ENCODE results near the gene TRIM17. TPM values are rescaled to one million over a fixed set of nuclear protein-coding genes. Genes with fewer than 3 reads are reported as not detected.
A peak's percentile ranks its signal among the peaks of the same experiment; 100 is the strongest.

Gene TRIM17
- polyA plus RNA-seq, 4 donors, result 0.48 to 0.59 TPM; not detected in 2

DNA sequence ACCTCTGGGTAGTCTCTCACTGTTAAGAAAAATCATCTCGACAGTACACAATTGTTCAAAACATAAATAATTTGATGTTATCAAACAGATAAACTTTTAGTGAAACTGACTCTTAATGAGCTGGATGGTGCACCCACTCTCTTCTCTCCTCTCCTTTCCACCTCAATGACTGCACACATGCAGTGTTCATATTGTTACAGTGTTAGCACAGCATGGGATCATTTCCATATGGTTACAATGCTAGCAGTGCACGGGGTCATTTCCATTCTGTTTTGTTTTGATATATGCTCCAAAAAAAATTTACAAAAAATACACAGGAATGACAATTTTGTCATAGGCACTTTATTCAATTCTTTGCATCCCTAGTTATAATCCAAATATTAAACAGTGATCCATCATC lies 44.2 kb upstream of the TRIM17 start:
- no peaks in the 10 kb centered on the region for H3K9me3 ChIP-seq (ENCODE audit: control insufficient read depth in 2 of 2, insufficient read depth in 1 of 2, low read depth in 1 of 2, low read length in 1 of 2)
- peaks cover 0 to 47% (median 6%) of the 10 kb centered on the region in 3 donors for H3K27me3 ChIP-seq (ENCODE audit: control insufficient read depth in 3 of 3, insufficient read depth in 3 of 3, low read length in 3 of 3)
- WGBS, 3 donors, result 80 to 87% (median 82%) methylated on average over 2 of the region's 2 CpGs
- DNase-seq (no peak), FAIRE-seq (no peak)
- H3K4me1 ChIP-seq (ENCODE audit: control insufficient read depth in 3 of 3, insufficient read depth in 2 of 3, low read depth in 1 of 3, low read length in 2 of 3), result peaks cover 0 to 17% (median 0%) of the 10 kb centered on the region in 3 donors
- H3K36me3 ChIP-seq (ENCODE audit: control insufficient read depth in 3 of 3, insufficient read depth in 2 of 3, low read depth in 1 of 3, low read length in 3 of 3), result no peaks in the 10 kb centered on the region
- no peak overlapping the region for H3K27ac ChIP-seq (ENCODE audit: low read depth in 1 of 3, low read length in 2 of 3)
- no peak overlapping the region for H3K4me3 ChIP-seq (ENCODE audit: low read depth in 1 of 3, low read length in 3 of 3)

DNA sequence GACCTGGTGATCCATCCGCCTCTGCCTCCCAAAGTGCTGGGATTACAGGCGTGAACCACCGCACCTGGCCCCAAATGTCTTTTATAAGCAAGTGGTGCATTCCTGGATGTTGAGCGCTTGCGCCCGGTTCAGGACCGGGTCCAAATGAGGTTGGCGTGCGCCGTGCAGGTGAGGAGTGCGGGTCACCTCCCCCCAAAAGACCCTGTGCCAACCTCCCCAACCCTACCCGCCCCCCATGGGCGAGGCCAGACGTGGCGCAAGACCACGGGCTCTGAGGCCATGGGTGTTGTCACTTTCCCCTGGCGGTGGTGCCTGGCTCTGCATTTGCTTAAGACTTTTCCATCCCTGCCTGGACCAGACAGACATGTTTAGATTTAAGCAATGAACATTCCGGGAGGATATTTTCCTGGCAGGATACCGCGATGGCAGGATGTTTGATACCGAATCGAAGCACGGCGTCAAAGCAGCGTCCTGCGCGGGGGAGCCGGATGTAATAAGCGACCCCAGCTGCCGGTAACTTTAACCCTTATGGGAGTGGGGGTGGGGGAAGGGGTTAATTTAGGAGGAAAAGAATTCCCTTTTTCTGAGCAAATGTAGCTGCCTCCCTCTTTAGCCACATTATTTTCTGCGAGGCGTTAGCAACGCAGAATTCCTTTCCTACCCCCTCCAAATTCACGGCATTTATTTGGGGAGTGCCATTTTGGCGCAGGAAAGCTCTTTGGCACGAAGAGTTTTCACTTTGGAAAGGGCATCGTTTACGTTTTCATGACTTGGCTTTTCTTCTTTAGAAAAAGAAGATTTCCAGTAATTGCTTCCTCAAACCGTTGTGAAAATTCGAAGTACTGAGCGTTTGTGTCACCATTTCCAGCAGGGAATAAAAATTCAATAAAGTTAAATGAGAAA lies 42.7 kb upstream of the TRIM17 start:
- Histone ChIP-seq H3K9me3 (ENCODE audit: control insufficient read depth in 2 of 2, insufficient read depth in 1 of 2, low read depth in 1 of 2, low read length in 1 of 2) (no peaks in the 10 kb centered on the region), H3K4me1 (ENCODE audit: control insufficient read depth in 3 of 3, insufficient read depth in 2 of 3, low read depth in 1 of 3, low read length in 2 of 3) (peaks cover 0 to 17% (median 0%) of the 10 kb centered on the region in 3 donors), H3K36me3 (ENCODE audit: control insufficient read depth in 3 of 3, insufficient read depth in 2 of 3, low read depth in 1 of 3, low read length in 3 of 3) (peaks cover 0 to 3% (median 0%) of the 10 kb centered on the region in 3 donors), H3K27me3 (ENCODE audit: control insufficient read depth in 3 of 3, insufficient read depth in 3 of 3, low read length in 3 of 3) (peaks cover 0 to 32% (median 4%) of the 10 kb centered on the region in 3 donors), H3K27ac (ENCODE audit: low read depth in 1 of 3, low read length in 2 of 3) (peak overlapping the region; percentile 37 to 93 (median 92)), H3K4me3 (ENCODE audit: low read depth in 1 of 3, low read length in 3 of 3) (peak overlapping the region in 2 of 3 donors; percentile 53 to 60)
- FAIRE-seq (no peak), DNase-seq (peak; percentile 40 to 80)
- 8 to 13% (median 10%) methylated on average over 41 of the region's 41 CpGs for WGBS, 3 donors

DNA sequence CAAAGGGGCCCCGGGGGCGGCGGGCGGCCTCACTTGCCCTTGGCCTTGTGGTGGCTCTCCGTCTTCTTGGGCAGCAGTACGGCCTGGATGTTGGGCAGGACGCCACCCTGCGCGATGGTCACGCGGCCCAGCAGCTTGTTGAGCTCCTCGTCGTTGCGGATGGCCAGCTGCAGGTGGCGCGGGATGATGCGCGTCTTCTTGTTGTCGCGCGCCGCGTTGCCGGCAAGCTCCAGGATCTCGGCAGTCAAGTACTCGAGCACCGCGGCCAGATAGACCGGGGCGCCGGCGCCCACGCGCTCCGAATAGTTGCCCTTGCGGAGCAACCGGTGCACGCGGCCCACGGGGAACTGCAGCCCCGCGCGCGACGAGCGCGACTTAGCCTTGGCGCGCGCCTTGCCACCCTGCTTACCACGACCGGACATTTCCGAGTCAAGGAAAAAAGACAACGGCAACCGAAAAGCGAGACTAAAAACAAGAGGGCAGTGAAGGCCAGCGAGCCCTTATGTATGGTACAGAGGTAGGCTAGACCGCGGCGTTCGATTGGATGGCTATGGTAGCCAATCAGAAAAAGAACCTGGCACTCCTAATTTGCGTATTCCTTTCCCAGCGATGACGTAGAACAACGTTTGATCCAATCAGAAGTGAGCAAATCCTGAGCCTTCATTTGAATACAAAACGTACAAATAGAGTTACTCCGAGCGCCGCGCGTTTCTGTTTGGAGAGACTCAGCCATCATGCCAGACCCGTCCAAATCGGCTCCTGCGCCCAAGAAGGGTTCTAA lies 40.9 kb upstream of the TRIM17 start:
- Histone ChIP-seq H3K4me1 (ENCODE audit: control insufficient read depth in 3 of 3, insufficient read depth in 2 of 3, low read depth in 1 of 3, low read length in 2 of 3) (peaks cover 0 to 9% (median 0%) of the 10 kb centered on the region in 3 donors), H3K27me3 (ENCODE audit: control insufficient read depth in 3 of 3, insufficient read depth in 3 of 3, low read length in 3 of 3) (peaks cover 0 to 15% (median 1%) of the 10 kb centered on the region in 3 donors), H3K36me3 (ENCODE audit: control insufficient read depth in 3 of 3, insufficient read depth in 2 of 3, low read depth in 1 of 3, low read length in 3 of 3) (peaks cover 0 to 11% (median 0%) of the 10 kb centered on the region in 3 donors), H3K27ac (ENCODE audit: low read depth in 1 of 3, low read length in 2 of 3) (peak overlapping the region; percentile 90 to 96 (median 92)), H3K4me3 (ENCODE audit: low read depth in 1 of 3, low read length in 3 of 3) (peak overlapping the region; percentile 42 to 66 (median 60)), H3K9me3 (ENCODE audit: control insufficient read depth in 2 of 2, insufficient read depth in 1 of 2, low read depth in 1 of 2, low read length in 1 of 2) (no peaks in the 10 kb centered on the region)
- DNase-seq (peak; percentile 96 to 97), FAIRE-seq (no peak)
- WGBS, 3 donors, result 1 to 2% (median 1%) methylated on average over 66 to 74 of the region's 74 CpGs

DNA sequence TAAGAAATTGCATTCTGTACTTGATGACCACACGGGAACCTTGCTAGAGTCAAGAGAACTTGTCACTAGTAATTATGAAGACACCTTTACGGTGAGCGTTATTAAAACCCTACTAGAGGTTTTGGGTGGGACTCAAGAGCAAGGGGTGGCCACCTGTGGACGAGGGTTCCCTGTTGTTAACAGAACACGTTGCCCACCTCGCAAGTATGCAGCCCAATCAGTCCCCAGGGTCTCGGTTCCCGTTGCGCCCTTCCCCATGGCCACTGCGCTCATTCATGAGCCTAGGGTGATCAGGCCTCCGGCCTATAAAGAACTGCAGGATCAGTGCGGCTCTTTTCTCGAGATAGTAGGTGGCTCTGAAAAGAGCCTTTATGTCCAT lies 40.3 kb upstream of the TRIM17 start:
- Histone ChIP-seq H3K27ac (ENCODE audit: low read depth in 1 of 3, low read length in 2 of 3) (peak overlapping the region; percentile 90 to 96 (median 92)), H3K4me3 (ENCODE audit: low read depth in 1 of 3, low read length in 3 of 3) (peak overlapping the region; percentile 42 to 66 (median 60)), H3K36me3 (ENCODE audit: control insufficient read depth in 3 of 3, insufficient read depth in 2 of 3, low read depth in 1 of 3, low read length in 3 of 3) (peaks cover 0 to 16% (median 0%) of the 10 kb centered on the region in 3 donors), H3K4me1 (ENCODE audit: control insufficient read depth in 3 of 3, insufficient read depth in 2 of 3, low read depth in 1 of 3, low read length in 2 of 3) (peaks cover 0 to 9% (median 0%) of the 10 kb centered on the region in 3 donors), H3K27me3 (ENCODE audit: control insufficient read depth in 3 of 3, insufficient read depth in 3 of 3, low read length in 3 of 3) (peaks cover 0 to 9% (median 1%) of the 10 kb centered on the region in 3 donors), H3K9me3 (ENCODE audit: control insufficient read depth in 2 of 2, insufficient read depth in 1 of 2, low read depth in 1 of 2, low read length in 1 of 2) (no peaks in the 10 kb centered on the region)
- 8 to 10% (median 10%) methylated on average over 13 of the region's 13 CpGs for WGBS, 3 donors
- DNase-seq, result no peak
- FAIRE-seq, result no peak

DNA sequence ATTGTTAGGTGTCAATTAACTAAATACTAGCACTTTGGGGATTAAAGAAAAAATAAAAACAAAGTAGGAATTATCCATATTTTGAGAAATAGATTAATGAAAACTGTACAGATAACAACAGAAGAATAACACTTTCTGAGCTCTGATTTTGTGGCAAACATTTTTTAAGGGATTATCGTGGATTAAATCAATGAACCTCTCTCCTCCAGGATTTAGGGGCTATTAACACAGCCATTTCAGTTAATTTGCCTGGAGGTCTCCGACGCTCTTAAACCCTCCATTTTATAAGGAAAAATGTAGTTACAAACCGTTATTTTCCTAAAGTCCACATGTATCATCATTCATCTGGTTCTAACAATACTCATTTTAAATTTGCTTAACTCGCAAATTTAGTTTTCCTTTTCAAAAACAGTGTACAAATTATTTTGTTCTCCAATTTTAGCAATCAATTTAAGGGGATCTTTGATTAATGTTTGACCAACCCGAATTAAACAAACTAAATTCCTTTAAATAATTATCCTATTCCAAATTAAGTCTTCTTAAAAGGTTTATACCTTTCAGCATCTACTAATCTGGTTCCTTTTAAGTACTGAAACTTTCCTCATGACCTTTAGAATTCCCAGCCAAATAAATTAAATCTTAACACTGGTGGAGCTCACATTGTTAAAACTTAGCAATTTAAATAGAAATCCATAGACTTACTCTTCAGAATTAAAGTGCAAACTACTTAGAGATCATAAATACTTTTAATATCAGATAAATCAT lies 39.8 kb upstream of the TRIM17 start:
- Histone ChIP-seq H3K36me3 (ENCODE audit: control insufficient read depth in 3 of 3, insufficient read depth in 2 of 3, low read depth in 1 of 3, low read length in 3 of 3) (peaks cover 0 to 19% (median 0%) of the 10 kb centered on the region in 3 donors), H3K9me3 (ENCODE audit: control insufficient read depth in 2 of 2, insufficient read depth in 1 of 2, low read depth in 1 of 2, low read length in 1 of 2) (no peaks in the 10 kb centered on the region), H3K27ac (ENCODE audit: low read depth in 1 of 3, low read length in 2 of 3) (peak overlapping the region in 1 of 3 donors; percentile 92), H3K4me3 (ENCODE audit: low read depth in 1 of 3, low read length in 3 of 3) (peak overlapping the region in 1 of 3 donors; percentile 60), H3K4me1 (ENCODE audit: control insufficient read depth in 3 of 3, insufficient read depth in 2 of 3, low read depth in 1 of 3, low read length in 2 of 3) (peaks cover 0 to 9% (median 0%) of the 10 kb centered on the region in 3 donors), H3K27me3 (ENCODE audit: control insufficient read depth in 3 of 3, insufficient read depth in 3 of 3, low read length in 3 of 3) (peaks cover 0 to 3% (median 1%) of the 10 kb centered on the region in 3 donors)
- no peak for DNase-seq
- 42 to 56% (median 53%) methylated on average over 6 of the region's 6 CpGs for WGBS, 3 donors
- no peak for FAIRE-seq

DNA sequence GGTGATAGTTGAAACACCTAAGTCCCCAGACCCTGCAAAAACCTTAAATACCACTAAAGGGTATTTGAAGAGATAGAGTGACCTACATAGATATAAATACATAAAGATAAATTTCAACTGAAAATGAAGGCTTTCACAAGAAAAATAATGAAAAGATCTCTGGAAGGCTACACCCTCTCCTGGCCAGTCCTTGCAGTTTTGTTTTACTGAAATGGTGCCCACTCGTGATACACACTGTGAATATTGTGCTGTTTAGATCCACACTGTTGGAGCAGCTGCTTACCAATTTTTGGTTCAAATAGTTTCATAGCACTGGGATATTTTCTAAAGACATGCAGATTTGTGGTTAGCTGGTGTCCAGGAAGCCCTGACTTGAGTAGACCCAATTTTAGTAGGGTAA lies 39.1 kb upstream of the TRIM17 start:
- peak overlapping the region in 1 of 3 donors; percentile 11 for H3K4me3 ChIP-seq (ENCODE audit: low read depth in 1 of 3, low read length in 3 of 3)
- H3K27me3 ChIP-seq (ENCODE audit: control insufficient read depth in 3 of 3, insufficient read depth in 3 of 3, low read length in 3 of 3), result peaks cover 0 to 1% (median under 1%) of the 10 kb centered on the region in 3 donors
- no peaks in the 10 kb centered on the region for H3K9me3 ChIP-seq (ENCODE audit: control insufficient read depth in 2 of 2, insufficient read depth in 1 of 2, low read depth in 1 of 2, low read length in 1 of 2)
- DNase-seq (no peak), FAIRE-seq (no peak)
- H3K27ac ChIP-seq (ENCODE audit: low read depth in 1 of 3, low read length in 2 of 3), result peak overlapping the region in 1 of 3 donors; percentile 92
- peaks cover 0 to 19% (median 0%) of the 10 kb centered on the region in 3 donors for H3K36me3 ChIP-seq (ENCODE audit: control insufficient read depth in 3 of 3, insufficient read depth in 2 of 3, low read depth in 1 of 3, low read length in 3 of 3)
- peaks cover 0 to 9% (median 0%) of the 10 kb centered on the region in 3 donors for H3K4me1 ChIP-seq (ENCODE audit: control insufficient read depth in 3 of 3, insufficient read depth in 2 of 3, low read depth in 1 of 3, low read length in 2 of 3)
- 30 to 42% (median 36%) methylated on average over 1 of the region's 1 CpG for WGBS, 3 donors

DNA sequence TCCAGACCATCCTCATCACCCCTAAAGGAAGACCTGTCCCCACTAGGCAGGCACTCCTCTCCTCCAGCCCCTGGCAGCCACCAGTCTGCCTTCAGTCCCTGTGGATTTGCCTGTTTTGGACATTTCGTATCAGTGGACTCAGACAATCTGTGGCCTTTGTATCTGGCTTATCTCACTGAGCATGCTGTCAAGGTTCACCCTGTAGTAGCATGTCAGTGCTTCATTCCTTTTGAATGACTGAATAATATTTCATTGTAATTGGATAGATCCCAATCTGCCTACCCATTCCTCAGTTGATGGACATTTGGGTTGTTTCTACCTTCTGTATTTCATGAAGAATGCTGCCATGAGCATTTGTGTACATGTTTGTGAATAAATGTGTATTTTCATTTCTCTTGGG lies 37.6 kb upstream of the TRIM17 start:
- Histone ChIP-seq H3K36me3 (ENCODE audit: control insufficient read depth in 3 of 3, insufficient read depth in 2 of 3, low read depth in 1 of 3, low read length in 3 of 3) (peaks cover 0 to 19% (median 0%) of the 10 kb centered on the region in 3 donors), H3K9me3 (ENCODE audit: control insufficient read depth in 2 of 2, insufficient read depth in 1 of 2, low read depth in 1 of 2, low read length in 1 of 2) (no peaks in the 10 kb centered on the region), H3K4me3 (ENCODE audit: low read depth in 1 of 3, low read length in 3 of 3) (no peak overlapping the region), H3K27me3 (ENCODE audit: control insufficient read depth in 3 of 3, insufficient read depth in 3 of 3, low read length in 3 of 3) (peaks cover 0 to 1% (median 0%) of the 10 kb centered on the region in 3 donors), H3K4me1 (ENCODE audit: control insufficient read depth in 3 of 3, insufficient read depth in 2 of 3, low read depth in 1 of 3, low read length in 2 of 3) (peaks cover 0 to 6% (median 0%) of the 10 kb centered on the region in 3 donors), H3K27ac (ENCODE audit: low read depth in 1 of 3, low read length in 2 of 3) (no peak overlapping the region)
- WGBS, 3 donors, result 20 to 81% (median 38%) methylated on average over 1 of the region's 1 CpG
- peak in 1 of 2 donors; percentile 46 for DNase-seq
- FAIRE-seq, result no peak
